Uterine smooth muscle cell (primary cell): ENCODE measurements around the gene ADAM33. TPM values are rescaled to one million over a fixed set of nuclear protein-coding genes. Genes with fewer than 3 reads are reported as not detected.

Experiments
- total RNA-seq: library from RNA; depleted of rRNA; stranded (reverse); fragments of >200 nt; gene quantifications from 2 replicates; pipeline ENCODE4 v1.2.3, GENCODE V29; 2014

ADAM33 gene, protein sequence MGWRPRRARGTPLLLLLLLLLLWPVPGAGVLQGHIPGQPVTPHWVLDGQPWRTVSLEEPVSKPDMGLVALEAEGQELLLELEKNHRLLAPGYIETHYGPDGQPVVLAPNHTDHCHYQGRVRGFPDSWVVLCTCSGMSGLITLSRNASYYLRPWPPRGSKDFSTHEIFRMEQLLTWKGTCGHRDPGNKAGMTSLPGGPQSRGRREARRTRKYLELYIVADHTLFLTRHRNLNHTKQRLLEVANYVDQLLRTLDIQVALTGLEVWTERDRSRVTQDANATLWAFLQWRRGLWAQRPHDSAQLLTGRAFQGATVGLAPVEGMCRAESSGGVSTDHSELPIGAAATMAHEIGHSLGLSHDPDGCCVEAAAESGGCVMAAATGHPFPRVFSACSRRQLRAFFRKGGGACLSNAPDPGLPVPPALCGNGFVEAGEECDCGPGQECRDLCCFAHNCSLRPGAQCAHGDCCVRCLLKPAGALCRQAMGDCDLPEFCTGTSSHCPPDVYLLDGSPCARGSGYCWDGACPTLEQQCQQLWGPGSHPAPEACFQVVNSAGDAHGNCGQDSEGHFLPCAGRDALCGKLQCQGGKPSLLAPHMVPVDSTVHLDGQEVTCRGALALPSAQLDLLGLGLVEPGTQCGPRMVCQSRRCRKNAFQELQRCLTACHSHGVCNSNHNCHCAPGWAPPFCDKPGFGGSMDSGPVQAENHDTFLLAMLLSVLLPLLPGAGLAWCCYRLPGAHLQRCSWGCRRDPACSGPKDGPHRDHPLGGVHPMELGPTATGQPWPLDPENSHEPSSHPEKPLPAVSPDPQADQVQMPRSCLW
- 57.5 and 87.5 TPM in 2 replicates for total RNA-seq

DNA sequence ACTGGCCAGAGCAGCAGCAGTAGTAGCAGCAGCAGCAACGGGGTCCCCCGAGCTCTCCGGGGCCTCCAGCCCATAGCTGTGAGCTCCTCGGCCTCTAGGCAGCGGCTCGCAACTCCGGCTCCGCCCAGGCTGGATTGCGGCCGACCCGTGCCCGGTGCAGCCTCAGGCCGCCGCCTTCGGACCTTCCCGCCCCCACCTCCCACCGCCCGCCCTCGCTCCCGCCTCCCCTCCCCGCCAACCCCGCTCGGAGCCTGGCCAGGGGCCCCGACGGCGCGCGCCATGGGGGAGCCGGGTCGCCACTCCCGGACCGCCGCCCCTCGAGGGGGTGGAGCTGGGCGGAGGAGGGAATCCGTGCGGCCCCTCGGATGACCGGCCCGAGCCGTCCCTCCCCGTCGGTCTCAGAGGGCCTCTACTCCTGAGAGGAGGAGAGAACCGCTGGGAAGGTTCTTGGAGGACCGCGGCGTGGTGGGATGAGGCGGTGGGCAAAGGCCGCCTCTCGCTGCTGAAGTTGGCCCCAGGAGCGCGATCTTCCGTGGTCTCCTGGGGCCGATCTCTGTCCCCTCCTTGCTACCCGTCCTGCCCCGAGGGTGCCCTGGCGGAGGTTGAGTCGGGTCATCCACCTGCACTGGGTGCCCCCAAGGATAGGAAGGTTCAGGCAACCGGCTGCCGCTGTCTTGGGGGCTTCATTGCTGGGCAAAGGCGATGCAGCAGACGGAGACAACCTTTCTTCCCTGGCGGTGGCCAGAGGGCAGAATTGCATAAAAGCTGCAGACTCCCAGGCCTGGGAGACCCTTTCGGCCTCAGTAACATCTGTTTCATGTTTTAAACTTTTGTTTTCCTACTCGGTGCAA, at the start of gene ADAM33:
ADAM33 (minus strand) TSS at position 80 of the 851 bp plus-strand sequence; CDS start at position 74, 6 bp downstream.

DNA sequence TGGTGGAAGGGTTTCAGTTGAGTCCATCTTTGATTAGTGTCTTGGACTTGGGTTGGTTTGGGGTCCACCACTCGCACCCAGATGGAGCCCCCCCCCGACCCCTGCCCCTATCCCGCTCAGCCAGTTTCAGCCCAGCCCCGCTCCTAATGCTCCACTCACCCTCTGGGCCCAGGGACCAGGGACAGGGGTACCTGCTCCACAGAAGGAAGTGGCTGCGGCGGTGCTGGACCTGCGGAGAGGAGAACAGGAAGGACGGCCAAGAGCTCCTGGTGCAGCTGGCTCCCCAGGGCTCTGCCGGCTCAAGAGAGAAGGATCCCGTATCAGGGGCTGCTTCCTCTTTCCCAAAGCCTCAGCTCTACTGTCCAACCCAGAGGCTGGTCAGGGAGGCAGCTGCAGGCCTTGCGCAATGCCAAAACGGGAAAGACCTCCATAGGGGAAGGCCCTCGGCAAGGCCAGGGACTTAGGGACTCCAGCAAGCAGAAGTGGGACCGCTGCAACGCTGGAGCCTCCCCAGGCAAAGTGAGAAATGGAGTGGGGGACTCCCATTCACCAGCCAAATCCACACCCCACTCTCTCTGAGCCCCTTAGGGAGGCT, 30.6 kb upstream of the ADAM33 start, which contains the start of gene SIGLEC1:
SIGLEC1 (minus strand) TSS at position 322 of the 595 bp plus-strand sequence. CDS start 5,472 bp downstream, outside the sequence.

DNA sequence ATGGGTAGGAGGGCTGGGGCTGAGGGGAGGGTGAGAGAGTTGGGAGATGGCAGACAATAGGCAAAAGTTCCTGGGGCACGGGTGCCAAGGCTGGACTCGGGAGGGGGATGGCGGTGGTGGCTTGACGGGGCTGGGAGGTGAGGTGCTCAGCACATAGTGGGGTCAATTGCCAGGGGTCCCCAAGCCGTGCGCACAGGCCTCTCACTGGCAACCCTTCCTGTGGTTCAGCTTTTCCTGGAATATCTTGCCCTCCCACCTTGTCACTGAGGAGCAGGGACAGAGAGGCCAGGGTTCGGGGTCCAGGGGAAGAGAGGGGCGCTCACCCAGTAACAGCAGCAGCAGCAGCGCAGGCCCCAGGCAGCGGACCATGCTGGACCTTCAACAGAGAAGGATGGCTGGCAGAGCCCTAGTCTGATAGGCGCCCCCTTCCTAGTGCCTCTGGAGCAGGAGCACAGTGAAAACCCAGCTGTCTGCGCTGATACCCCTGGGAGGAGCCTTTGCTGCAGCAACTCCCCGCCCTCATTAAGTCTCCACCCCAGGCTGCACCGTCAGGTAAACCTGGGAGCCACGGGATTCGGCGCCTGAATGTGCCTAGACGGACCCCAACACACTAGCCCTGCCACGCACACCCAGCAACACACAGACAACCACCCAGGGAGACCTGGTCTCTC, 18.6 kb downstream of the ADAM33 start, which contains the start of gene GFRA4:
GFRA4 (minus strand) TSS at position 369 of the 671 bp plus-strand sequence; CDS start at position 369, 0 bp downstream.

Other genes with a start within 250 kb of the ADAM33 start
- gene ATRN, start 211.0 kb downstream of the ADAM33 start, total RNA-seq = 46.0 and 56.5 TPM in 2 replicates
- not detected in 2 replicates for gene GFRA4, start 18.6 kb downstream of the ADAM33 start, total RNA-seq
- gene SIGLEC1, start 30.6 kb upstream of the ADAM33 start, total RNA-seq = not detected in 2 replicates
- gene HSPA12B, start 50.7 kb upstream of the ADAM33 start, total RNA-seq = 0.11 and 0.12 TPM in 2 replicates
- gene ADISSP, start 85.7 kb upstream of the ADAM33 start, total RNA-seq = 29.6 and 39.6 TPM in 2 replicates
- 0.22 and 0.25 TPM in 2 replicates for gene SPEF1, start 99.4 kb upstream of the ADAM33 start, total RNA-seq
- gene CENPB, start 104.7 kb upstream of the ADAM33 start, total RNA-seq = 121 and 150 TPM in 2 replicates
- 18.9 and 30.5 TPM in 2 replicates for gene CDC25B, start 114.3 kb upstream of the ADAM33 start, total RNA-seq
- 16.7 and 23.1 TPM in 2 replicates for gene AP5S1, start 138.5 kb upstream of the ADAM33 start, total RNA-seq
- gene MAVS, start 164.8 kb upstream of the ADAM33 start, total RNA-seq = 16.0 and 16.1 TPM in 2 replicates
- gene PANK2, start 207.4 kb upstream of the ADAM33 start, total RNA-seq = 59.2 and 68.6 TPM in 2 replicates